Stomach (tissue), 9 donors: Measurements from ENCODE around the gene AATK. TPM values are rescaled to one million over a fixed set of nuclear protein-coding genes. Genes with fewer than 3 reads are reported as not detected.

Source experiments
- DNase-seq, 2 donors: peaks; one replicate each; pipeline versions ENCODE4 v3.0.0 to v3.0.0-alpha.2; 2013 to 2019
- H3K27ac ChIP-seq, 5 donors: fragments of 200-600 bp in 4 of 5; sonication (generic) in 4 of 5; one replicate each; pipeline ENCODE4 v1.5.1; 2013 to 2019; ENCODE audit warnings: mild to moderate bottlenecking in 1 of 5, moderate library complexity in 1 of 5
- H3K27me3 ChIP-seq, 3 donors: fragments of 200-600 bp; sonication (generic); one replicate each; pipeline ENCODE4 v1.5.1; 2017 to 2019; ENCODE audit warnings: mixed run types in 1 of 3
- H3K36me3 ChIP-seq, 4 donors: fragments of 200-600 bp; sonication (generic); 1 replicate in 3 of 4; 2 replicates in 1 of 4; pipeline ENCODE4 v1.5.1; 2016 to 2019
- H3K4me1 ChIP-seq, 4 donors: fragments of 200-600 bp; sonication (generic); one replicate each; pipeline ENCODE4 v1.5.1; 2016 to 2019
- H3K4me3 ChIP-seq, 4 donors: fragments of 200-600 bp; sonication (generic) in 3 of 4; one replicate each; pipeline ENCODE4 v1.5.1; 2016 to 2019; ENCODE audit warnings: mild to moderate bottlenecking in 1 of 4
- H3K9me3 ChIP-seq, 4 donors: fragments of 200-600 bp; sonication (generic); one replicate each; pipeline ENCODE4 v1.5.1; 2016 to 2019
- EP300 ChIP-seq: sonication (generic); formaldehyde crosslinking; IDR thresholded peaks from one replicate; pipeline ENCODE4 v1.6.1; 2017; ENCODE audit warnings: antibody characterized with exemption
- POLR2A ChIP-seq, 4 donors: fragments of 450-650 bp; IDR thresholded peaks; one replicate each; pipeline ENCODE4 v1.6.1; 2016; ENCODE audit warnings: antibody characterized with exemption in 4 of 4, control low read depth in 2 of 4, mild to moderate bottlenecking in 1 of 4, moderate library complexity in 1 of 4
- POLR2AphosphoS5 ChIP-seq, 3 donors: sonication (generic); formaldehyde crosslinking; IDR thresholded peaks; one replicate each; pipeline ENCODE4 v1.6.1; 2016; ENCODE audit warnings: antibody characterized with exemption in 3 of 3
- WGBS, 5 donors: extraction: QIAGEN DNeasy Blood & Tissue Kit in 3 of 5; methylation state at CpG; one replicate each; pipeline versions ENCODE4 v1.1.5 to v1.1.7; 2013 to 2018; 5-methylcytosine and 5-hydroxymethylcytosine counted together
- intact Hi-C: fragments of 100-400 bp; cut with DNase I; formaldehyde crosslinking; loops from one replicate; pipeline ENCODE4 v1.15.1; 2023; ENCODE audit warnings: low total_unique reads
- polyA plus RNA-seq, 3 donors: library from polyadenylated mRNA; stranded (reverse); fragments of 200-250 nt; gene quantifications; one replicate each; pipeline ENCODE4 v1.2.3, GENCODE V29; 2013
- total RNA-seq, 5 donors: library from RNA; depleted of rRNA; stranded (reverse); fragments of >200 nt; gene quantifications; one replicate each; pipeline versions ENCODE4 v1.1.0 to v1.2.3, GENCODE V29; 2014 to 2016
- TF ChIP-seq, protein P1 (sequence below), 7 experiments: fragments of 450-650 bp in 4 of 7; fragments of 200-600 bp in 3 of 7; sonication (generic) in 3 of 7; IDR thresholded peaks; one replicate each; pipeline ENCODE4 v1.5.1; 2016 to 2019; ENCODE audit warnings: antibody characterized with exemption in 7 of 7, control low read depth in 2 of 7, mild to moderate bottlenecking in 1 of 7
- donor health status: healthy with polysubstance abuse.
- donor health status: Bipolar disorder and iron deficiency.
- donor health status: healthy.

The AATK gene
- total and polyA plus RNA-seq, 8 donors = 0.87 to 31.7 (median 7.3) TPM

DNA sequence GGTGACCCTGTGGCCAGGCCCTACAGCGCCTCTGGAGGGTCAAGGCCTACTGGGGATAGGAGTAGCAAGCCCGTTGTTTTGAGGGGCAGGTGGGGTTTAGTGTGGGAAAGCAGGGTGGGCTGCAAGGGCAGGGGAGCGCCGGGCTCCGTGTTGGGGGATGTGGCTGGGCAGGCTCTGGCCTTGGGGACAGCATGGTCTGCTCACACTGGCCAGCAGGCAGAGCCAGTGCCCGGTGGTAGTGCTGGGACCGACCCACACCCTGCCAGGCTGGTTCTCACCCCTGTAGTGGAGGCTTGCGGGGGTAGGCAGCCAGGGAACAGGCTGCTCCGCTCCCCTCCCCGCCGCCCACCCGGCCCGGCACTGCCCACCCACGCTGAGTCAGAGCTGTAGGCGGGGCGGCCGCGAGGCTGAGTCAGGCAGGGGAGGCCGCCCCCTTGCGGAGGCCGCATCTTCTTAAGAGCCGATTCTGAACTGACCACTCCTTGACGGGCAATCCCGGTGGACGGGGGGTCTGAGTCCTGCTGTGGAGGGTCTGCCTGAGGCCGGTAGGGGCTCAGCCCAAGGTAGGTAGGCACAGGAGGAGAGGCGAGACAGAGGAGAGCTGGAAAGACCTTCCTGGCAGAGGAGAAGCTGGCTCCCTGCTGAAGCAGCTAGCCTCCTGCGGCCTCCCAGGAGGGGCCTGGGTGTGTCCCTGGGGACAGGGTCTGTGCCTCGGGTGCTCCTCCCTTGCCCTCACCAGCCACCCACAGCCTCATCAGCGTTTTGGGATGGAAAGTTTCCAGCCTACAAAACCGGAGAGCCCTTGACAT, 68.7 kb downstream of the AATK start:
- H3K4me1 ChIP-seq = peaks cover 41 to 76% (median 61%) of the 10 kb centered on the region in 4 donors

DNA sequence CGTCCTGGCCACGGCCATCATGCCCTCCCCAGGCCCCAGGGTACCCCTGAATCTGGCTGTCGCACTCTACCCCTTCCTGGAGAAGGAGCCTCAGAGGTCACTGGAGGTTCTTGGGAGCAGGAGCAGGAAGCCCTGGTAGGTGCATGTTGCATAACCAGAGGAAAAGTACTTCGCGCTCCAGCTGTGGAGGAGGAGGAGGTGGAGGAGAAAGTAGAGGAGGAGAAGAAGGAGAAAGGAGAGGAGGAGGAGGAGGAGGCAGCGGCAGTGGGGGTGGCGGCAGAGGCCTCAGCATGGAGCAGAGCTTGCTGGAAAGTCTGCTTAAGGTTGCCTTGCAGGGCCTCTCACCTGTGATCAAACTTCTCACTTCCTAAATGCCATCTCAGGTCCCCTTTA, 69.3 kb downstream of the AATK start:
- no peak overlapping the region for H3K4me3 ChIP-seq
- intact Hi-C loops = no loop called here
- no peaks in the 10 kb centered on the region for H3K27me3 ChIP-seq
- 64 to 74% (median 67%) methylated on average over 6 to 7 of the region's 7 CpGs for WGBS, 5 donors
- H3K36me3 ChIP-seq = peaks cover 12 to 32% (median 23%) of the 10 kb centered on the region in 4 donors
- DNase-seq = no peak
- TF ChIP-seq, protein P1, sequence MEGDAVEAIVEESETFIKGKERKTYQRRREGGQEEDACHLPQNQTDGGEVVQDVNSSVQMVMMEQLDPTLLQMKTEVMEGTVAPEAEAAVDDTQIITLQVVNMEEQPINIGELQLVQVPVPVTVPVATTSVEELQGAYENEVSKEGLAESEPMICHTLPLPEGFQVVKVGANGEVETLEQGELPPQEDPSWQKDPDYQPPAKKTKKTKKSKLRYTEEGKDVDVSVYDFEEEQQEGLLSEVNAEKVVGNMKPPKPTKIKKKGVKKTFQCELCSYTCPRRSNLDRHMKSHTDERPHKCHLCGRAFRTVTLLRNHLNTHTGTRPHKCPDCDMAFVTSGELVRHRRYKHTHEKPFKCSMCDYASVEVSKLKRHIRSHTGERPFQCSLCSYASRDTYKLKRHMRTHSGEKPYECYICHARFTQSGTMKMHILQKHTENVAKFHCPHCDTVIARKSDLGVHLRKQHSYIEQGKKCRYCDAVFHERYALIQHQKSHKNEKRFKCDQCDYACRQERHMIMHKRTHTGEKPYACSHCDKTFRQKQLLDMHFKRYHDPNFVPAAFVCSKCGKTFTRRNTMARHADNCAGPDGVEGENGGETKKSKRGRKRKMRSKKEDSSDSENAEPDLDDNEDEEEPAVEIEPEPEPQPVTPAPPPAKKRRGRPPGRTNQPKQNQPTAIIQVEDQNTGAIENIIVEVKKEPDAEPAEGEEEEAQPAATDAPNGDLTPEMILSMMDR (IDR thresholded peaks at IDR 0.05) = no peak
- no peak for TF ChIP-seq POLR2A (IDR thresholded peaks at IDR 0.05)
- no peak for TF ChIP-seq POLR2AphosphoS5 (IDR thresholded peaks at IDR 0.05)
- no peak for TF ChIP-seq EP300
- H3K27ac ChIP-seq = peak overlapping the region; percentile 40 to 80 (median 77)
- H3K9me3 ChIP-seq = no peaks in the 10 kb centered on the region
- peaks cover 41 to 77% (median 62%) of the 10 kb centered on the region in 4 donors for H3K4me1 ChIP-seq

More for the DNA sequence above, 68.7 kb downstream of the AATK start:
- intact Hi-C loops = no loop called here
- H3K4me3 ChIP-seq = peak overlapping the region in 1 of 4 donors; percentile 16
- 17 to 30% (median 23%) methylated on average over 17 to 31 of the region's 31 CpGs for WGBS, 5 donors
- peak; percentile 74 to 95 for DNase-seq
- no peaks in the 10 kb centered on the region for H3K27me3 ChIP-seq
- TF ChIP-seq POLR2A (IDR thresholded peaks at IDR 0.05) (no peak), POLR2AphosphoS5 (IDR thresholded peaks at IDR 0.05) (peak in 1 of 3 donors; percentile 68), EP300 (no peak)
- TF ChIP-seq, protein P1 (IDR thresholded peaks at IDR 0.05) = peak in 5 of 7 experiments; percentile 39 to 82 (median 52)
- no peaks in the 10 kb centered on the region for H3K9me3 ChIP-seq
- H3K36me3 ChIP-seq = peaks cover 12 to 31% (median 25%) of the 10 kb centered on the region in 4 donors
- H3K27ac ChIP-seq = peak overlapping the region; percentile 40 to 80 (median 77)

- H3K27ac ChIP-seq = peak overlapping the region; percentile 61 to 80 (median 76)
- WGBS, 5 donors = 63 to 74% (median 65%) methylated on average over 12 to 13 of the region's 13 CpGs
These were observed 70.6 kb downstream of the AATK start for GRCh38 chr17:81095383-81095762.

More at GRCh38 chr17:81095383-81095762, 70.6 kb downstream of the AATK start:
- DNase-seq = no peak
- H3K36me3 ChIP-seq = peaks cover 7 to 20% (median 14%) of the 10 kb centered on the region in 4 donors
- H3K27me3 ChIP-seq = no peaks in the 10 kb centered on the region
- H3K9me3 ChIP-seq = no peaks in the 10 kb centered on the region
- peak overlapping the region in 2 of 4 donors; percentile 0 to 12 for H3K4me3 ChIP-seq
- intact Hi-C loops = no loop called here
- TF ChIP-seq, protein P1 (IDR thresholded peaks at IDR 0.05) = no peak
- no peak for TF ChIP-seq POLR2A (IDR thresholded peaks at IDR 0.05)
- TF ChIP-seq POLR2AphosphoS5 (IDR thresholded peaks at IDR 0.05) = no peak
- TF ChIP-seq EP300 = no peak
- H3K4me1 ChIP-seq = peaks cover 46 to 82% (median 70%) of the 10 kb centered on the region in 4 donors
